AG04450 (cell line): ENCODE measurements around the gene TNK2. TPM values are rescaled to one million over a fixed set of nuclear protein-coding genes. Genes with fewer than 3 reads are reported as not detected.

Experiments
- CTCF ChIA-PET: fragments of 300-600, 350-600 bp; formaldehyde crosslinking; extraction: SDS; loops from one replicate; lab custom pipeline; 2022; ENCODE audit warnings: antibody characterized with exemption, inconsistent platforms; lab: Charles Lee
- POLR2A ChIA-PET: fragments of 350-600 bp; formaldehyde crosslinking; extraction: SDS; loops from one replicate; lab custom pipeline; 2021; ENCODE audit warnings: antibody characterized with exemption, inconsistent platforms; lab: Yijun Ruan, JAX
- DNase-seq: peaks from one replicate; pipeline ENCODE4 v3.0.0-alpha.2; 2011; ENCODE audit warnings: low read depth, low spot score
- H3K27ac ChIP-seq: one replicate; pipeline ENCODE4 v1.5.1; 2012; ENCODE audit warnings: low read depth, low read length, control low read depth
- H3K27me3 ChIP-seq: one replicate; pipeline ENCODE4 v1.6.0; 2012; ENCODE audit warnings: low read length; ENCODE audit not compliant: control insufficient read depth, insufficient read depth
- H3K4me3 ChIP-seq: 2 replicates; pipeline ENCODE4 v1.5.1; 2011; ENCODE audit warnings: mild to moderate bottlenecking, low read depth, low read length, control low read depth
- H3K9me3 ChIP-seq: 2 replicates; pipeline ENCODE4 v1.5.1; 2012; ENCODE audit warnings: low read length; ENCODE audit not compliant: control insufficient read depth, insufficient read depth
- polyA plus RNA-seq: library from polyadenylated mRNA; depleted of rRNA; stranded (reverse); fragments of >200 nt; gene quantifications from 2 replicates; pipeline ENCODE4 v1.2.3, GENCODE V29; 2011
- TF ChIP-seq, protein P1 (sequence below): IDR thresholded peaks from 2 replicates; pipeline ENCODE4 v1.5.1; 2011; ENCODE audit warnings: low read depth, low read length, control low read depth, inconsistent platforms

TNK2 gene
- polyA plus RNA-seq, 1 experiment = 2.7 TPM

DNA sequence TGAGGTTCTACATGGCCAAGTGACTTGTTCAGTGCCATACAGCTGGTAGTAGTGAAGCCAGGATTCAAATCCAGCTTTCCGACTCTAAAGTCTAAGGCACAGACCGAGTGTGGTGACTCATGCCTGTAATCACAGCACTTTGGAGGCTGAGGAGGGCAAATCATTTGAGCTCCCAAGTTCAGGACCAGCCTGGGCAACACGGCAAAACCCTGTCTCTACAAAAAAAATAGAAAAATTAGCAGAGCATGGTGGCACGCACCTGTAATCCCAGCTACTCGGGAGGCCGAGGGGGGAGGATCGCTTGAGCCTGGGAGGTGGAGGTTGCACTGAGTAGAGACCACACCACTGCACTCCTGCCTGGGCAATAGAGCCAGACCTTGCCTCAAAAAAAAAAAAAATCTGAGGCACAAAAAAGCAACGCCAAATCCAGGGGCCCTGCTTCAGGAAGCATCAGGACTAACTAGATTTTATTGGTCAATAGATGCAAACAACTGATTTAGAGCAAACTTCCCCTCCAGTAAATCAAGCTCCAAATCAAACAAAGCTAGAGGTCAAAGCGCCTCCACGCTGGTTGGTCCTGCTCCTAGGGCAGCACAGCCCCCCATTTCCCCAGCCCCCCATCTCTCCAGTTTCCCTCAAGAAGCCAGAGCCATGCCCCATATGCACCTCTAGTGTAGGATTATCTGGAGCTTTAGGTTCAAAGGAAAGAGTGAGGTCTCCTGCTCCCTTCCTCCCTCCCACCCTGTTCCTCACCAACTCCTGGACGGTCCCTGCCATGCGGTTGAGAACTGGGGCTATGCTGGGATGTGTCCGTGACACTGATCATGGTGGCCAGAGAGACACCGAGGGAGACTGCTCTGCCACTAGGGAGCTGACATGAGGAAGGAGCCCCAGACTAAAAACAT is 2.9 kb upstream of the TNK2 start:
- Histone ChIP-seq H3K27me3 (peaks cover 1% of the 10 kb centered on the region), H3K27ac (no peak overlapping the region), H3K4me3 (no peak overlapping the region), H3K9me3 (no peaks in the 10 kb centered on the region; the same call in 1 of the 2 replicates)
- TF ChIP-seq, protein P1, sequence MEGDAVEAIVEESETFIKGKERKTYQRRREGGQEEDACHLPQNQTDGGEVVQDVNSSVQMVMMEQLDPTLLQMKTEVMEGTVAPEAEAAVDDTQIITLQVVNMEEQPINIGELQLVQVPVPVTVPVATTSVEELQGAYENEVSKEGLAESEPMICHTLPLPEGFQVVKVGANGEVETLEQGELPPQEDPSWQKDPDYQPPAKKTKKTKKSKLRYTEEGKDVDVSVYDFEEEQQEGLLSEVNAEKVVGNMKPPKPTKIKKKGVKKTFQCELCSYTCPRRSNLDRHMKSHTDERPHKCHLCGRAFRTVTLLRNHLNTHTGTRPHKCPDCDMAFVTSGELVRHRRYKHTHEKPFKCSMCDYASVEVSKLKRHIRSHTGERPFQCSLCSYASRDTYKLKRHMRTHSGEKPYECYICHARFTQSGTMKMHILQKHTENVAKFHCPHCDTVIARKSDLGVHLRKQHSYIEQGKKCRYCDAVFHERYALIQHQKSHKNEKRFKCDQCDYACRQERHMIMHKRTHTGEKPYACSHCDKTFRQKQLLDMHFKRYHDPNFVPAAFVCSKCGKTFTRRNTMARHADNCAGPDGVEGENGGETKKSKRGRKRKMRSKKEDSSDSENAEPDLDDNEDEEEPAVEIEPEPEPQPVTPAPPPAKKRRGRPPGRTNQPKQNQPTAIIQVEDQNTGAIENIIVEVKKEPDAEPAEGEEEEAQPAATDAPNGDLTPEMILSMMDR = no peak
- ChIA-PET CTCF (interaction anchor here (0.7 to 7.7 kb wide), 6 partner anchors 16 to 60 kb away, joined by 3 to 102 read pairs (median 6); no protein-coding TSS in a partner anchor), POLR2A (interaction anchor here (0.7 kb wide), 1 partner anchor 50 kb away, joined by 11 read pairs; no protein-coding TSS in a partner anchor)
- DNase-seq = no peak

DNA sequence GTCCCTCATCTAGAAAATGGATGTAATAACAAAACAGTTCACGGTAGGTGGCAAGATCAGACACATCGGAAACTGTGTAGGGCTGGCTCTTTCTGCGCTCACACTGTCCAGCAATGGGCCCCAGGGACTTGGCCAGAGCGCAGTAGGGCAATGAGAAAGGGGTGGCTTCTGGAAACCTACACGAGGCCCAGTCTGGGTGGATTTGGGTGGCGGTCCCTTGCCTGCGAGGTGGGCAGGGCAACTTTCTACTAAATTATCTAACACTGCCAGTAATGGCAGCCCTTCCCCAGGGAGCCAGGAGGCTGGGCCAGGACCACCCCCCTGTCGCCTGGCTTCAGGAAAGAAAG is 2.1 kb upstream of the TNK2 start:
- POLR2A ChIA-PET = no interaction called here
- H3K27me3 ChIP-seq = no peaks in the 10 kb centered on the region
- H3K27ac ChIP-seq = no peak overlapping the region
- H3K4me3 ChIP-seq = no peak overlapping the region
- H3K9me3 ChIP-seq = no peaks in the 10 kb centered on the region; the same call in 1 of the 2 replicates
- TF ChIP-seq, protein P1 = no peak
- CTCF ChIA-PET = interaction anchor here (1.6 to 7.7 kb wide), 3 partner anchors 15 to 60 kb away, joined by 5 to 102 read pairs (median 11); no protein-coding TSS in a partner anchor
- no peak for DNase-seq

DNA sequence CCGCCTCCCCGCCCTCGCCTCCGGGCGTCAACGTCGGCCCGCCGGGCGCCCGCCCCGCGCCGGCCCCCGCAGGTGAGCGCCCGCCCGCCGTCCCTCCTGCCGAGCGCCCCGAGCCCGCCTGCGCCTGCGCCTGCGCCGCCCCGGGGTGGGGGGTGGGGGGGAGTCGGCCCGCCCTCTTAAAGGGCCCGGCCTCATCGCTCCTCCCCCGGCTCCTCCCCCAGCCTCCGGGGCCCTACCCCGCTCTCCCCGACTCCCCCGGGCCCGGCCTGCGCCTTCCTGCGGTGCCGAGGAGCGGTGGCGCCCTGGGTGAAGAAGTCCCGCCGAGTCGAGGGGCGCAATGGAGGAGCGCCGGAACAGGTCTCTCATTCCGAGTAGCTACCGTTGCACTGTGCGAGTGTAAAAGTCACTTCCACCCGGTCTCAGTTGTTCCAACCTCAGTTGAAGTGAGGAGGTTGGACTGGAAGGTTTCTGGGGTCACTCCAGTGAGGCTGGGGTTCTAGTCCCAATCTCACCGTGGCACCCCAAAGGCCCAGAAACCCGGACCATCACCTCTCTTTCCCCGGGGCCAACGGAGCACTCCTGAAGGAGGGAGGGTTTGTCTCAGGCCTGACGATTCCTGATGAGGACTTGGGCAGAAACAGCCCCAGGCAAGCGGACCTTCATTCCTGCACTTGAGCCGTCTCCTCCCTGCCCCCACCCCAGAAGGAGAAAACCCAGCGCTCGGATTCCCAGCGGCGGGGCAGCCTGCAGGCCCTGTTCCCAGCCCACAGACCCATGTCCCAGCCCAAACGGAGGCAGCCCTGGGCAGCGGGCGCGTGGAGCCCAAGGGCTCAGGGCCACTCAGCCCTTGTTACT is 1.5 kb upstream of the TNK2 start:
- DNase-seq = no peak
- CTCF ChIA-PET = interaction anchor here (1.6 kb wide), 1 partner anchor 15 kb away, joined by 11 read pairs; no protein-coding TSS in a partner anchor
- Histone ChIP-seq H3K27ac (peak overlapping the region; percentile 11), H3K27me3 (no peaks in the 10 kb centered on the region), H3K4me3 (peak overlapping the region; percentile 59), H3K9me3 (no peaks in the 10 kb centered on the region; the same call in 1 of the 2 replicates)
- POLR2A ChIA-PET = no interaction called here
- TF ChIP-seq, protein P1 = no peak

DNA sequence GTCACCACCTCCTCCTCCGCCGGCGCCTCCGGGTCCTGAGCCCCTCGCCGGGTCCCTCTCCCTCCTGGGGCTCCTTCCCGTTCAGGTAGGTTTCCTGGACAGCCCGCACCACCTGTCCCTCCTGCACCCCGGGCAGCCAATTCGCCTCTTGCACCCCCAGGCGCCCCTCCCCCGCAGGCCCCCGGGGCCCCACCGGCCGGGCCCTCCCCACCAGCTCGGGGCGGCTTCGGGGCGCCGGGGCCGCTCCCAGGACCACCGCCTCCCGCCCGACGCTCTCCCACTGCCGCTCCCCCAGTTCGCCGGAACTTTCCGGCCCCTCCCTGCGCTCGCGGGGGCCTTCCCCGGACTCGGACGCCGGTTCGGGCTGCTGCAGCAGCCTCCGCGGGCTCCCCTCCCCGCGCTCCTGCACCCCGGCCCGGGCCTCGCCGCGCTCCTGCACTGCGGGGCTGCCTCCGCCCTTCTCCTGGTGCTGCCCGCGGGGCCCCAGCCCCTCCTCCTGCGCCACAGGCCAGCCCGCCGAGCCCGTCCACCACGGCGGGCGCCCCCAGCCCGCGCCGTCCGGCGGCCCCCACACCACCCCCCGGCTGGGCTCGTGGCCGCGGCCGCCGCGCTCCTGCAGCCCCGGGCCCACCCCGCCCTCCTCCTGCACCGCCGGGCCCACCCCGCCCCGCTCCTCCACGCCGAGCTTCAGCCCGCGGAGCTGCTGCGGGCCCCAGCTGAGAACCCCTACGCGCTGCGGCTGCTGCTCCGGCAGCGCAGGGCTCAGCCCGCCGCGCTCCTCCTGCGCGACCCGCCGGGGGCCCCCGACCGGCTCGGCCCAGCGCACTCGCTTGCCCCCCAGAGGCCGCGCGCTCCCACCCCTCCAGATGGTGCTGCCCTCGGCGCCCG is 587 bp upstream of the TNK2 start:
- Histone ChIP-seq H3K4me3 (peak overlapping the region; percentile 61), H3K27ac (no peak overlapping the region), H3K27me3 (no peaks in the 10 kb centered on the region), H3K9me3 (no peaks in the 10 kb centered on the region; the same call in 1 of the 2 replicates)
- POLR2A ChIA-PET = interaction anchor here (0.6 to 1.4 kb wide), 3 partner anchors 12 to 16 kb away, joined by 3 to 4 read pairs (median 3); no protein-coding TSS in a partner anchor
- TF ChIP-seq, protein P1 = no peak
- no peak for DNase-seq
- CTCF ChIA-PET = interaction anchor here (1.6 kb wide), 1 partner anchor 14 kb away, joined by 11 read pairs; no protein-coding TSS in a partner anchor
